ENCODE data around the gene MC2R.

DNA sequence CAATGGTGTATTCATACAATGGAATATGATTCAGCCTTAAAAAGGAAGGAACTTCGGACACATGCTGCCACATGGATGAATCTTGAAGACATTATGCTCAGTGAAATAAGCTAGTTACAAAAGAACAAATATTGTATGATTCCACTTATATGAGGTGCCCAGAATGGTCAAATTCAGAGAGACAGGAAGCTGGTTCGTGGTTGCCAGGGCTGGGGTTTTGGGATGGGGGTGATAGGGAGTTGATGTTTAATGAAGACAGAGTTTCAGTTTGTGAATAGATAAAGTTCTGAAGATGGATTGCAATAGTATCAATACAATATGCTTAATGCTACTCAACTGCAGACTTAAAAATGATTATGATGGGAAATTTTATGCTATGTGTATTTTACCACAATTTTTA lies 28.0 kb upstream of the MC2R start:
- no peak for TF ChIP-seq POLR2AphosphoS5 (IDR thresholded peaks at IDR 0.05; ENCODE audit: borderline replicate concordance, low read depth, low read length)
- no peak for TF ChIP-seq EZH2 (IDR thresholded peaks at IDR 0.05)
- TF ChIP-seq FOXP2 (optimal IDR thresholded peaks at IDR 0.05; ENCODE audit: control extremely low read depth, extremely low read length, insufficient read depth) = no peak

All from SK-N-MC (cell line).